A549 (cell line): ENCODE data around the gene DHX35. TPM values are rescaled to one million over a fixed set of nuclear protein-coding genes. Genes with fewer than 3 reads are reported as not detected.

Experiments used
- ATAC-seq, 2 experiments: fragments of 200-7000 bp in 1 of 2; fragments of >200 bp in 1 of 2; cut with Nextera tagmentation in 1 of 2; cut with Tn5 transposase in 1 of 2; 3 replicates each; pipeline versions ENCODE4 v1.8.0 to v1.9.1; 2018 to 2020; ENCODE audit warnings: mild to moderate bottlenecking in 1 of 2, moderate library complexity in 1 of 2
- CTCF ChIA-PET: fragments of 300-600 bp; sonication (Branson Sonifier 250); formaldehyde crosslinking; extraction: SDS; loops from one replicate; lab custom pipeline; 2021; ENCODE audit warnings: antibody characterized with exemption, inconsistent platforms; lab: Yijun Ruan, JAX
- POLR2A ChIA-PET: fragments of 350-600 bp; formaldehyde crosslinking; extraction: SDS; loops from one replicate; lab custom pipeline; 2021; ENCODE audit warnings: antibody characterized with exemption, inconsistent platforms; lab: Yijun Ruan, JAX
- DNase-seq, 2 experiments: peaks; one replicate each; pipeline versions ENCODE4 v3.0.0 to v3.0.0-alpha.2; 2011 to 2016; ENCODE audit warnings: low read depth in 1 of 2, low spot score in 1 of 2
- FAIRE-seq: peaks from 2 replicates; lab custom pipeline; 2011; peaks lifted over from hg19 to GRCh38; lab: Jason Lieb, UNC
- H3K27ac ChIP-seq, 2 experiments: fragments of >200 bp; sonication (Bioruptor Twin); formaldehyde crosslinking; 3 replicates each; pipeline ENCODE4 v1.5.1; 2016 to 2017
- H3K4me1 ChIP-seq: fragments of >200 bp; sonication (Bioruptor Twin); formaldehyde crosslinking; 3 replicates; pipeline ENCODE4 v1.6.1; 2016
- H3K4me2 ChIP-seq: fragments of >200 bp; sonication (Bioruptor Twin); formaldehyde crosslinking; 3 replicates; pipeline ENCODE4 v1.6.1; 2016
- H3K4me3 ChIP-seq: fragments of >200 bp; sonication (Bioruptor Twin); formaldehyde crosslinking; 3 replicates; pipeline ENCODE4 v1.5.1; 2016
- H3K9me3 ChIP-seq: fragments of >200 bp; sonication (Bioruptor Twin); formaldehyde crosslinking; 3 replicates; pipeline ENCODE4 v1.6.1; 2016
- ATOH8 ChIP-seq: fragments of 250-450 bp; sonication (Bioruptor Pico); IDR thresholded peaks from 2 replicates; pipeline ENCODE4 v1.5.0; 2020; ENCODE audit warnings: low read depth, mild to moderate bottlenecking, moderate library complexity
- BCL3 ChIP-seq: fragments of >200 bp; sonication (Bioruptor Twin); formaldehyde crosslinking; IDR thresholded peaks from 3 replicates; pipeline ENCODE4 v1.6.1; 2016
- CBX8 ChIP-seq: fragments of 200-600 bp; sonication (generic); IDR thresholded peaks from 2 replicates; pipeline ENCODE4 v1.6.1; 2016
- CHD2 ChIP-seq: fragments of 150-350 bp; IDR thresholded peaks from 2 replicates; pipeline ENCODE4 v1.6.1; 2014; ENCODE audit warnings: low read length; ENCODE audit not compliant: partially characterized antibody
- CTCF ChIP-seq: fragments of >200 bp; sonication (Bioruptor Twin); formaldehyde crosslinking; IDR thresholded peaks from 3 replicates; pipeline ENCODE4 v1.5.1; 2016
- EHMT2 ChIP-seq: fragments of 200-600 bp; sonication (generic); IDR thresholded peaks from 2 replicates; pipeline ENCODE4 v1.6.1; 2016; ENCODE audit warnings: antibody characterized with exemption, low read depth, mild to moderate bottlenecking, moderate library complexity
- EP300 ChIP-seq, 2 experiments: fragments of >200 bp; sonication (Bioruptor Twin); formaldehyde crosslinking; IDR thresholded peaks; 2 replicates in 1 of 2; 3 replicates in 1 of 2; pipeline ENCODE4 v1.6.1; 2016 to 2017
- HDAC2 ChIP-seq: fragments of 200-600 bp; sonication (generic); IDR thresholded peaks from 2 replicates; pipeline ENCODE4 v1.6.1; 2016
- HES2 ChIP-seq: fragments of >200 bp; sonication (Bioruptor Twin); formaldehyde crosslinking; IDR thresholded peaks from 2 replicates; pipeline ENCODE4 v1.6.1; 2016
- HEYL ChIP-seq: fragments of 250-450 bp; sonication (Bioruptor Pico); IDR thresholded peaks from 2 replicates; pipeline ENCODE4 v1.8.0; 2021; ENCODE audit warnings: mild to moderate bottlenecking, moderate library complexity
- HOXB13 ChIP-seq: fragments of 250-450 bp; sonication (Bioruptor Pico); IDR thresholded peaks from 2 replicates; pipeline ENCODE4 v1.5.0; 2020; ENCODE audit warnings: low read depth, mild to moderate bottlenecking, moderate library complexity
- HOXB5 ChIP-seq: fragments of 250-450 bp; sonication (Bioruptor Pico); IDR thresholded peaks from 2 replicates; pipeline ENCODE4 v1.5.0; 2020; ENCODE audit warnings: mild to moderate bottlenecking, moderate library complexity
- KDM5A ChIP-seq: fragments of 200-600 bp; sonication (generic); IDR thresholded peaks from 2 replicates; pipeline ENCODE4 v1.6.1; 2016; ENCODE audit warnings: antibody characterized with exemption, mild to moderate bottlenecking
- MAX ChIP-seq: IDR thresholded peaks from 2 replicates; pipeline ENCODE4 v1.6.1; 2012
- MAZ ChIP-seq: fragments of 150-350 bp; IDR thresholded peaks from 2 replicates; pipeline ENCODE4 v1.6.1; 2014; ENCODE audit warnings: antibody characterized with exemption, low read depth, low read length, borderline replicate concordance
- NFE2L2 ChIP-seq: fragments of 150-350 bp; conservative IDR thresholded peaks from 2 replicates; pipeline ENCODE4 v1.6.1; 2014; ENCODE audit warnings: low read length
- NR3C1 ChIP-seq: fragments of >200 bp; sonication (Bioruptor Twin); formaldehyde crosslinking; IDR thresholded peaks from 3 replicates; pipeline ENCODE4 v1.6.1; 2017
- RCOR1 ChIP-seq: fragments of 150-350 bp; IDR thresholded peaks from 2 replicates; pipeline ENCODE4 v1.6.1; 2014; ENCODE audit warnings: antibody characterized with exemption, low read length, low read depth
- REST ChIP-seq: fragments of 200-600 bp; sonication (generic); IDR thresholded peaks from 2 replicates; pipeline ENCODE4 v1.6.1; 2016; ENCODE audit warnings: antibody characterized with exemption, mild to moderate bottlenecking, moderate library complexity
- RNF2 ChIP-seq: fragments of 200-600 bp; sonication (generic); IDR thresholded peaks from 2 replicates; pipeline ENCODE4 v1.6.1; 2016; ENCODE audit warnings: low read depth, mild to moderate bottlenecking, antibody characterized with exemption, moderate library complexity, borderline replicate concordance
- SMC3 ChIP-seq: fragments of >200 bp; sonication (Bioruptor Twin); formaldehyde crosslinking; IDR thresholded peaks from 3 replicates; pipeline ENCODE4 v1.6.1; 2018; ENCODE audit warnings: inconsistent platforms
- TFCP2L1 ChIP-seq: fragments of 250-450 bp; sonication (Bioruptor Pico); IDR thresholded peaks from 2 replicates; pipeline ENCODE4 v1.5.0; 2021; ENCODE audit warnings: mild to moderate bottlenecking
- TP53 ChIP-seq: fragments of 250-450 bp; sonication (Bioruptor Pico); IDR thresholded peaks from 2 replicates; pipeline ENCODE4 v1.5.0; 2021; ENCODE audit warnings: mild to moderate bottlenecking, moderate library complexity
- ZC3H11A ChIP-seq: fragments of 450-650 bp; IDR thresholded peaks from 2 replicates; pipeline ENCODE4 v1.6.1; 2014; ENCODE audit warnings: antibody characterized with exemption, mild to moderate bottlenecking
- ZNF302 ChIP-seq: fragments of 250-450 bp; sonication (Bioruptor Pico); IDR thresholded peaks from 2 replicates; pipeline ENCODE4 v1.9.0; 2021; ENCODE audit warnings: inconsistent platforms, mild to moderate bottlenecking, moderate library complexity
- polyA plus RNA-seq, 4 experiments: library from polyadenylated mRNA; depleted of rRNA in 3 of 4; stranded (reverse); fragments of >200 nt; fragmentation: RNase III in 1 of 4; extraction: RNeasy Plus Mini Kit Qiagen cat#74134 plus additional on column Dnase treatment in 1 of 4; gene quantifications; 2 replicates in 3 of 4; 3 replicates in 1 of 4; pipeline ENCODE4 v1.2.3, GENCODE V29; 2011 to 2017

Gene DHX35
- polyA plus RNA-seq, 2 of the 4 experiments (the other 2 are of a cell fraction): 7.7 to 13.8 TPM

- H3K27ac ChIP-seq: no peak overlapping the region
- peak overlapping the region; percentile 98 for H3K4me2 ChIP-seq
- CTCF ChIA-PET: interaction anchor here (0.9 to 5.5 kb wide), 2 partner anchors 9 to 85 kb away, joined by 3 to 26 read pairs; no protein-coding TSS in a partner anchor
- POLR2A ChIA-PET: interaction anchor here (1.6 kb wide), 1 partner anchor 31 kb away, joined by 3 read pairs; no protein-coding TSS in a partner anchor
- H3K4me3 ChIP-seq: no peak overlapping the region
- FAIRE-seq: no peak
- TF ChIP-seq HDAC2 (no peak), HES2 (no peak), MAX (no peak), HEYL (CRISPR knock-in tag) (no peak), ATOH8 (CRISPR knock-in tag) (no peak), RNF2 (no peak), SMC3 (no peak), NR3C1 (no peak), HOXB13 (CRISPR knock-in tag) (no peak), EHMT2 (no peak), MAZ (no peak), ZC3H11A (no peak), KDM5A (no peak), TP53 (no peak), CBX8 (no peak), TFCP2L1 (CRISPR knock-in tag) (no peak), REST (no peak)
- TF ChIP-seq, all 56 proteins: peak for 0
- Histone ChIP-seq H3K9me3 (no peaks in the 10 kb centered on the region), H3K4me1 (peaks cover 15% of the 10 kb centered on the region; the same call in 2 of the 3 replicates)
- ATAC-seq (no peak), DNase-seq (no peak)
Observed at GRCh38 chr20:38963745-38964144, 1.6 kb downstream of the DHX35 start.

GRCh38 chr20:38965264-38965663, 3.1 kb downstream of the DHX35 start:
- POLR2A ChIA-PET: no interaction called here
- no peak overlapping the region for H3K4me3 ChIP-seq
- no peak overlapping the region for H3K27ac ChIP-seq
- H3K9me3 ChIP-seq: no peaks in the 10 kb centered on the region
- FAIRE-seq (no peak), ATAC-seq (no peak), DNase-seq (no peak)
- CTCF ChIA-PET: interaction anchor here (0.6 to 5.5 kb wide), 4 partner anchors 30 to 166 kb away, joined by 3 to 26 read pairs (median 3); no protein-coding TSS in a partner anchor
- H3K4me2 ChIP-seq: no peak overlapping the region
- H3K4me1 ChIP-seq: peaks cover 18% of the 10 kb centered on the region; the same call in 2 of the 3 replicates
- TF ChIP-seq NFE2L2: no peak
- no peak for TF ChIP-seq EP300 (IDR thresholded peaks at IDR 0.05)
- TF ChIP-seq TFCP2L1 (CRISPR knock-in tag): no peak
- no peak for TF ChIP-seq RCOR1
- no peak for TF ChIP-seq REST
- TF ChIP-seq HDAC2: no peak
- no peak for TF ChIP-seq CHD2
- no peak for TF ChIP-seq BCL3
- no peak for TF ChIP-seq CTCF
- no peak for TF ChIP-seq HEYL (CRISPR knock-in tag)
- no peak for TF ChIP-seq HOXB5 (CRISPR knock-in tag)
- TF ChIP-seq ZNF302: no peak
